ENCODE data around the gene SBF2. TPM values are rescaled to one million over a fixed set of nuclear protein-coding genes. Genes with fewer than 3 reads are reported as not detected.
A peak's percentile ranks its signal among the peaks of the same experiment; 100 is the strongest.

Gene SBF2
- total RNA-seq, 4 donors from 2014 or later: 52.8 to 87.9 (median 62.4) TPM

DNA sequence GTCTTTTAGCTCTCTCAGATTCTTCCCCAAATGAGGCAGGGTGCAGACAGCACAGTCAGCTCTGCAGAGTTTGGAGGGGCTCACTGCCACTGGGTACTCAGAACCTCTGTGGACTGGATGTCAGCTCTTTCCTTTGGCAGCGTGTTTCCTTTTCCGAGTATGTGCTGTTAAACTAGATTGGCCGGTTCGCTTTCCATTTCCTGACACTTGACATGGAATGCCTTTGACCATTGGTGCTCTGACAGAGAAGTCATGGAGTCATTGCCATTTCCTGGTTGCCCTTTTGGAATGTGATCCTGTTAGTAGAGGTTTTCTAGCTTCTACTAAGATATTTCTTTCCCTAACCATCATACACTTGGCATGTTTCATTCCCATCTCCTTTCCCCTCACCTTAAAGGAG is 543.5 kb downstream of the SBF2 start:
- TF ChIP-seq, protein P1, sequence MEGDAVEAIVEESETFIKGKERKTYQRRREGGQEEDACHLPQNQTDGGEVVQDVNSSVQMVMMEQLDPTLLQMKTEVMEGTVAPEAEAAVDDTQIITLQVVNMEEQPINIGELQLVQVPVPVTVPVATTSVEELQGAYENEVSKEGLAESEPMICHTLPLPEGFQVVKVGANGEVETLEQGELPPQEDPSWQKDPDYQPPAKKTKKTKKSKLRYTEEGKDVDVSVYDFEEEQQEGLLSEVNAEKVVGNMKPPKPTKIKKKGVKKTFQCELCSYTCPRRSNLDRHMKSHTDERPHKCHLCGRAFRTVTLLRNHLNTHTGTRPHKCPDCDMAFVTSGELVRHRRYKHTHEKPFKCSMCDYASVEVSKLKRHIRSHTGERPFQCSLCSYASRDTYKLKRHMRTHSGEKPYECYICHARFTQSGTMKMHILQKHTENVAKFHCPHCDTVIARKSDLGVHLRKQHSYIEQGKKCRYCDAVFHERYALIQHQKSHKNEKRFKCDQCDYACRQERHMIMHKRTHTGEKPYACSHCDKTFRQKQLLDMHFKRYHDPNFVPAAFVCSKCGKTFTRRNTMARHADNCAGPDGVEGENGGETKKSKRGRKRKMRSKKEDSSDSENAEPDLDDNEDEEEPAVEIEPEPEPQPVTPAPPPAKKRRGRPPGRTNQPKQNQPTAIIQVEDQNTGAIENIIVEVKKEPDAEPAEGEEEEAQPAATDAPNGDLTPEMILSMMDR (IDR thresholded peaks at IDR 0.05): no peak
- TF ChIP-seq EP300 (IDR thresholded peaks at IDR 0.05) (no peak), POLR2AphosphoS5 (IDR thresholded peaks at IDR 0.05) (no peak), POLR2A (IDR thresholded peaks at IDR 0.05) (no peak)
- peaks cover 0 to 43% of the 10 kb centered on the region in 2 donors for H3K36me3 ChIP-seq
- H3K4me1 ChIP-seq: peaks cover 0 to 48% (median 11%) of the 10 kb centered on the region in 3 donors
- H3K27me3 ChIP-seq: no peaks in the 10 kb centered on the region
- no peak overlapping the region for H3K27ac ChIP-seq
- ATAC-seq: no peak
- no peaks in the 10 kb centered on the region for H3K9me3 ChIP-seq
- H3K4me3 ChIP-seq: no peak overlapping the region
- WGBS, 2 donors (ENCODE audit: low coverage in 1 of 2): 74 to 89% methylated on average over 4 of the region's 4 CpGs

DNA sequence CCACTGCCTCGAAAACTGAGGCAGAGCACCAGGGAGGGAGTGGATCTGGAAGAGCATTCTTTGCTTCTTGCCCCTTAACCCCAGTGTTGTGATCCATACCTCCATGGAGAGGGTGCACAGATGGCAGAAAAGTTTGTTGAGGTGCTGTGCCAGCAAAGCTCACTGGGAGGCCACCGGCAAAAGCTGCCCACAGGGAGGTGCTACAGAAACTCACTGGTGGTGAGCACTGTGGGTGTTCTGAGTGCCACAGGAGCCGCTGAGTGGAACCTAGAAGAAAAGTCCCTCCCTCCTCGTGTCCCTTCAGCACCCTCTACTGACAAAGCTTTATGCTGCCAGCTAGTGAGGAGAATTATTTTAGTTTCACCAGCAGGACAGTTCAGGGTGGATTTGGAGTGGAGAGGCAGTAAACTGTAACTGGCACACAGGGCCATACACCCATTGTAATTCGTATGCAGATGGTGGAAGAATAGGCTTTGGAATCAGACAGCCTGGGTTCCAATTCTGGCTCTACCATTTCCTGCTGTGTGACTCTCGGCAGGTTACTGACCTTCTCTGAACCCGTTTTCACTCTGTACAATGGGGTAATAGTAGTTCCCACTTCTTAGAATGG is 545.6 kb downstream of the SBF2 start:
- H3K4me3 ChIP-seq: no peak overlapping the region
- 38 to 52% methylated on average over 5 to 6 of the region's 7 CpGs for WGBS, 2 donors (ENCODE audit: low coverage in 1 of 2)

DNA sequence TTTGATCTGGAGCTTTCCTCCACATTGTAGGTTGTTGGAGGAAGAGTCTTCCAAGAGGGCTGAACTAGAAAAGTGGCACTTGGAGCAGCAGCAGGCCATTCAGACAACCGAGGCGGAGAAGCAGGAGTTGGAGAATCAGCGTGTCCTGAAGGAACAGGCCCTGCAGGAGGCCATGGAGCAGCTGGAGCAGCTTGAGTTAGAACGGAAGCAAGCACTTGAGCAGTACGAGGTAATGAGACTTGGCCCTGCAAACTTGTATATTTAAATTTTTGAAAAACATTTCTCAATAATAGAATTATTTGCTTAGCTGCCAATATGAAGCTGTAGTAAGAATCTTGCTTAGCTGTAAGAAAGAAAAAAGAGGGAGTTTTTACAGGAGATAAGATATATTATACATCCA is 546.2 kb downstream of the SBF2 start:
- Histone ChIP-seq H3K36me3 (peaks cover 0 to 50% of the 10 kb centered on the region in 2 donors), H3K27me3 (no peaks in the 10 kb centered on the region), H3K4me1 (peaks cover 0 to 37% (median 11%) of the 10 kb centered on the region in 3 donors), H3K27ac (peak overlapping the region in 3 of 4 donors; percentile 20 to 67 (median 52)), H3K9me3 (no peaks in the 10 kb centered on the region), H3K4me3 (no peak overlapping the region)
- peak; percentile 56 for ATAC-seq
- TF ChIP-seq EP300 (IDR thresholded peaks at IDR 0.05) (no peak), POLR2A (IDR thresholded peaks at IDR 0.05) (no peak), POLR2AphosphoS5 (IDR thresholded peaks at IDR 0.05) (no peak)
- TF ChIP-seq, protein P1 (IDR thresholded peaks at IDR 0.05): no peak
- WGBS, 2 donors (ENCODE audit: low coverage in 1 of 2): 20 to 53% methylated on average over 1 to 5 of the region's 5 CpGs

More for the DNA sequence above, 545.6 kb downstream of the SBF2 start:
- TF ChIP-seq, protein P1 (IDR thresholded peaks at IDR 0.05): peak; percentile 50 to 85 (median 77)
- TF ChIP-seq POLR2AphosphoS5 (IDR thresholded peaks at IDR 0.05) (no peak), EP300 (IDR thresholded peaks at IDR 0.05) (no peak), POLR2A (IDR thresholded peaks at IDR 0.05) (no peak)
- Histone ChIP-seq H3K4me1 (peaks cover 0 to 37% (median 11%) of the 10 kb centered on the region in 3 donors), H3K36me3 (peaks cover 0 to 50% of the 10 kb centered on the region in 2 donors), H3K27me3 (no peaks in the 10 kb centered on the region), H3K9me3 (no peaks in the 10 kb centered on the region), H3K27ac (peak overlapping the region in 3 of 4 donors; percentile 20 to 67 (median 52))
- ATAC-seq: peak; percentile 86

DNA sequence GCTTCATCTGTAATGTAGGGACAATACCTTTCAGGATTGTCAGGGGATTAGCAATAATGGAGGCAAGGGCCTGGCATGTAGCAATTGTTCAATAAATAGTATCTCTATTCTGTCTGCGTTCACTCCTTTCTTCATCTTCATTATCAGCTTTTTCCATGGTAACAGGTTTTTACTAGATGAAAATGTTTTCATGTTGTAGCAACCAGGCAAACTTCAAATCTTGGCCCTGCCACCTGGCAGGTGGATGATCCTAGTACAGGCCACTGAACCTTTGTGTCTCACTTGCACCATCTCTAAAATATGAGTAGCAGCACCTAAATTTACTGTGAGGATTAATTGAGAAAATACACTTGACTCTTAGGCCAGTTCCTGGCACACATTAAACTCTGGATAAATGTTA is 546.8 kb downstream of the SBF2 start:
- WGBS, 2 donors (ENCODE audit: low coverage in 1 of 2): 55 to 56% methylated on average over 1 of the region's 1 CpG
- Histone ChIP-seq H3K9me3 (no peaks in the 10 kb centered on the region), H3K27me3 (no peaks in the 10 kb centered on the region), H3K4me1 (peaks cover 0 to 37% (median 11%) of the 10 kb centered on the region in 3 donors), H3K36me3 (peaks cover 0 to 54% of the 10 kb centered on the region in 2 donors), H3K27ac (peak overlapping the region in 3 of 4 donors; percentile 20 to 67 (median 40)), H3K4me3 (no peak overlapping the region)
- TF ChIP-seq POLR2A (IDR thresholded peaks at IDR 0.05) (no peak), POLR2AphosphoS5 (IDR thresholded peaks at IDR 0.05) (no peak), EP300 (IDR thresholded peaks at IDR 0.05) (no peak)
- TF ChIP-seq, protein P1 (IDR thresholded peaks at IDR 0.05): no peak
- ATAC-seq: no peak

Measured in gastroesophageal sphincter (tissue), 4 donors.